Loucy (cell line): ENCODE measurements around the gene ELAVL1.

Source experiments
- EZH2phosphoT487 ChIP-seq: fragments of 200-600 bp; IDR thresholded peaks from 2 replicates; pipeline ENCODE4 v1.6.1; 2018; ENCODE audit warnings: antibody characterized with exemption, mild to moderate bottlenecking, moderate library complexity, borderline replicate concordance
- TF ChIP-seq, protein P1 (sequence below): fragments of 200-600 bp; sonication (generic); conservative IDR thresholded peaks from 2 replicates; pipeline ENCODE4 v1.5.1; 2014; ENCODE audit warnings: mild to moderate bottlenecking, antibody characterized with exemption, low read length

DNA sequence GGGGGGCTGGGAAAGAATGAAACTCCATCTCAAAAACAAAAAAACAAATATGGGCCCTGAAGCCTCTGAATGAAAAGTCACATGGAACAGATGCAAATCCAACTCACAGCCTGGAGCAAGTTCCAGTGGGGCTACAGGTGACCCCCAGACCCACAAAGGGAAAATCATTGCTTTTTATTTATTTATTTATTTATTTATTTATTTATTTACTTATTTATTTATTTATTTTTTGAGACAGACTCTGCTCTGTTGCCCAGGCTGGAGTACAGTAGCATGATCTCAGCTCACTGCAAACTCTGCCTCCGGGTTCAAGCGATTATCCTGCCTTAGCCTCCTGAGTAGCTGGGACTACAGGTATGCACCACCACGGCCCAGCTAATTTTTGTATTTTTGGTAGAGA lies 33.8 kb upstream of the ELAVL1 start:
- TF ChIP-seq, protein P1, sequence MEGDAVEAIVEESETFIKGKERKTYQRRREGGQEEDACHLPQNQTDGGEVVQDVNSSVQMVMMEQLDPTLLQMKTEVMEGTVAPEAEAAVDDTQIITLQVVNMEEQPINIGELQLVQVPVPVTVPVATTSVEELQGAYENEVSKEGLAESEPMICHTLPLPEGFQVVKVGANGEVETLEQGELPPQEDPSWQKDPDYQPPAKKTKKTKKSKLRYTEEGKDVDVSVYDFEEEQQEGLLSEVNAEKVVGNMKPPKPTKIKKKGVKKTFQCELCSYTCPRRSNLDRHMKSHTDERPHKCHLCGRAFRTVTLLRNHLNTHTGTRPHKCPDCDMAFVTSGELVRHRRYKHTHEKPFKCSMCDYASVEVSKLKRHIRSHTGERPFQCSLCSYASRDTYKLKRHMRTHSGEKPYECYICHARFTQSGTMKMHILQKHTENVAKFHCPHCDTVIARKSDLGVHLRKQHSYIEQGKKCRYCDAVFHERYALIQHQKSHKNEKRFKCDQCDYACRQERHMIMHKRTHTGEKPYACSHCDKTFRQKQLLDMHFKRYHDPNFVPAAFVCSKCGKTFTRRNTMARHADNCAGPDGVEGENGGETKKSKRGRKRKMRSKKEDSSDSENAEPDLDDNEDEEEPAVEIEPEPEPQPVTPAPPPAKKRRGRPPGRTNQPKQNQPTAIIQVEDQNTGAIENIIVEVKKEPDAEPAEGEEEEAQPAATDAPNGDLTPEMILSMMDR, result no peak
- no peak for TF ChIP-seq EZH2phosphoT487
